Measurements from ENCODE around the gene ZCWPW1. TPM values are rescaled to one million over a fixed set of nuclear protein-coding genes. Genes with fewer than 3 reads are reported as not detected.

The ZCWPW1 gene
- total RNA-seq, 1 donor from 2014 or later, result 1.3 TPM

GRCh38 chr7:100372694-100373093, 55.8 kb downstream of the ZCWPW1 start:
- no peak for TF ChIP-seq CTCF (IDR thresholded peaks at IDR 0.05; ENCODE audit: insufficient read depth, low read length, severe bottlenecking)
- H3K36me3 ChIP-seq (ENCODE audit: control insufficient read depth, insufficient read depth, low read length), result no peaks in the 10 kb centered on the region
- no peaks in the 10 kb centered on the region for H3K27me3 ChIP-seq (ENCODE audit: control insufficient read depth, insufficient read depth, low read length)
- FAIRE-seq (no peak), DNase-seq (ENCODE audit: low read depth) (no peak)
- no peak overlapping the region for H3K4me3 ChIP-seq (ENCODE audit: low read depth, low read length)

GRCh38 chr7:100372256-100372655, 56.2 kb downstream of the ZCWPW1 start:
- FAIRE-seq, result no peak
- Histone ChIP-seq H3K4me3 (ENCODE audit: low read depth, low read length) (no peak overlapping the region), H3K27me3 (ENCODE audit: control insufficient read depth, insufficient read depth, low read length) (no peaks in the 10 kb centered on the region), H3K36me3 (ENCODE audit: control insufficient read depth, insufficient read depth, low read length) (no peaks in the 10 kb centered on the region)
- DNase-seq (ENCODE audit: low read depth), result peak; percentile 67
- no peak for TF ChIP-seq CTCF (IDR thresholded peaks at IDR 0.05; ENCODE audit: insufficient read depth, low read length, severe bottlenecking)

- FAIRE-seq (no peak), DNase-seq (ENCODE audit: low read depth) (no peak)
- H3K27me3 ChIP-seq (ENCODE audit: control insufficient read depth, insufficient read depth, low read length), result no peaks in the 10 kb centered on the region
- H3K36me3 ChIP-seq (ENCODE audit: control insufficient read depth, insufficient read depth, low read length), result no peaks in the 10 kb centered on the region
- H3K4me3 ChIP-seq (ENCODE audit: low read depth, low read length), result no peak overlapping the region
- TF ChIP-seq CTCF (IDR thresholded peaks at IDR 0.05; ENCODE audit: insufficient read depth, low read length, severe bottlenecking), result no peak
Observed at GRCh38 chr7:100371561-100372171, 56.8 kb downstream of the ZCWPW1 start.

- no peaks in the 10 kb centered on the region for H3K36me3 ChIP-seq (ENCODE audit: control insufficient read depth, insufficient read depth, low read length)
- no peak for TF ChIP-seq CTCF (IDR thresholded peaks at IDR 0.05; ENCODE audit: insufficient read depth, low read length, severe bottlenecking)
- H3K27me3 ChIP-seq (ENCODE audit: control insufficient read depth, insufficient read depth, low read length), result no peaks in the 10 kb centered on the region
- H3K4me3 ChIP-seq (ENCODE audit: low read depth, low read length), result no peak overlapping the region
- FAIRE-seq (no peak), DNase-seq (ENCODE audit: low read depth) (no peak)
Observed at GRCh38 chr7:100370746-100371145, 57.8 kb downstream of the ZCWPW1 start.

GRCh38 chr7:100370303-100370702, 58.2 kb downstream of the ZCWPW1 start:
- FAIRE-seq, result no peak
- DNase-seq (ENCODE audit: low read depth), result no peak
- Histone ChIP-seq H3K36me3 (ENCODE audit: control insufficient read depth, insufficient read depth, low read length) (no peaks in the 10 kb centered on the region), H3K27me3 (ENCODE audit: control insufficient read depth, insufficient read depth, low read length) (no peaks in the 10 kb centered on the region), H3K4me3 (ENCODE audit: low read depth, low read length) (no peak overlapping the region)
- no peak for TF ChIP-seq CTCF (IDR thresholded peaks at IDR 0.05; ENCODE audit: insufficient read depth, low read length, severe bottlenecking)

GRCh38 chr7:100369105-100369504, 59.4 kb downstream of the ZCWPW1 start:
- H3K36me3 ChIP-seq (ENCODE audit: control insufficient read depth, insufficient read depth, low read length), result no peaks in the 10 kb centered on the region
- DNase-seq (ENCODE audit: low read depth) (no peak), FAIRE-seq (no peak)
- H3K4me3 ChIP-seq (ENCODE audit: low read depth, low read length), result no peak overlapping the region
- TF ChIP-seq CTCF (IDR thresholded peaks at IDR 0.05; ENCODE audit: insufficient read depth, low read length, severe bottlenecking), result no peak
- H3K27me3 ChIP-seq (ENCODE audit: control insufficient read depth, insufficient read depth, low read length), result no peaks in the 10 kb centered on the region
